T-helper 17 cell (primary cell): ENCODE data around the gene FGF7. TPM values are rescaled to one million over a fixed set of nuclear protein-coding genes. Genes with fewer than 3 reads are reported as not detected.
A peak's percentile ranks its signal among the peaks of the same experiment; 100 is the strongest.
"Not testable (repeated sequence)": the region's sequence is repeated elsewhere in the genome, so short reads cannot be mapped to it uniquely, and the experiment has no call there.

ENCODE experiments used
- ATAC-seq: fragments of 150-1000 bp; cut with Tn5 transposase; 2 replicates; pipeline ENCODE4 v1.10.0; 2021; ENCODE audit warnings: mild to moderate bottlenecking, moderate library complexity
- DNase-seq, 3 donors: peaks; one replicate each; pipeline versions ENCODE4 v3.0.0 to v3.0.0-alpha.2; 2020 to 2021
- H3K9me3 ChIP-seq: one replicate; pipeline ENCODE4 v1.7.0; 2013; ENCODE audit warnings: low read length, mild to moderate bottlenecking; ENCODE audit not compliant: control insufficient read depth, poor library complexity, severe bottlenecking
- H3K27ac Mint-ChIP-seq: one replicate; pipeline ENCODE4 v1.8.0; 2022; ENCODE audit warnings: mild to moderate bottlenecking, moderate library complexity, mixed read lengths
- H3K27me3 Mint-ChIP-seq: one replicate; pipeline ENCODE4 v1.8.0; 2022; ENCODE audit warnings: mixed read lengths
- H3K36me3 Mint-ChIP-seq: one replicate; pipeline ENCODE4 v1.8.0; 2022; ENCODE audit warnings: low read depth, mixed read lengths
- H3K4me1 Mint-ChIP-seq: one replicate; pipeline ENCODE4 v1.8.0; 2022; ENCODE audit warnings: mild to moderate bottlenecking, mixed read lengths
- H3K4me3 Mint-ChIP-seq: one replicate; pipeline ENCODE4 v1.8.0; 2022; ENCODE audit warnings: mild to moderate bottlenecking, moderate library complexity, mixed read lengths
- total RNA-seq, 4 donors: library from RNA in 2 of 4; stranded (reverse) in 2 of 4; gene quantifications; one replicate each; pipeline ENCODE4 v1.2.3 and lab custom pipeline; 2022 to 2026

The FGF7 gene
- total RNA-seq (under 1 TPM in 1 of 2 donors, not detected in 1; 0.05 TPM), total RNA-seq (lab: John Stamatoyannopoulos, UW) (0 to 0.12 reads per million in 2 donors)

GRCh38 chr15:49423021-49423420 lies at the start of gene FGF7:
TSS of gene FGF7 (plus strand) at chr15:49423242. CDS start at chr15:49424298, 1,056 bp downstream.
- Mint-ChIP-seq H3K27me3 (peaks cover 8% of the 10 kb centered on the region), H3K27ac (peak within 1 kb of the TSS; percentile 84), H3K36me3 (no peaks in the 10 kb centered on the region), H3K4me1 (peaks cover 4% of the 10 kb centered on the region), H3K4me3 (peak within 1 kb of the TSS; percentile 73)
- no peaks in the 10 kb centered on the region for H3K9me3 ChIP-seq
- no peak for ATAC-seq
- no peak for DNase-seq

GRCh38 chr15:49379996-49380395 lies 43.0 kb upstream of the FGF7 start:
- Mint-ChIP-seq H3K36me3 (no peaks in the 10 kb centered on the region), H3K4me3 (no peak overlapping the region), H3K27me3 (peaks cover 5% of the 10 kb centered on the region), H3K27ac (no peak overlapping the region), H3K4me1 (no peaks in the 10 kb centered on the region)
- no peaks in the 10 kb centered on the region for H3K9me3 ChIP-seq
- no peak for DNase-seq
- ATAC-seq = no peak

GRCh38 chr15:49380912-49381311 lies 42.1 kb upstream of the FGF7 start:
- Mint-ChIP-seq H3K4me3 (no peak overlapping the region), H3K36me3 (no peaks in the 10 kb centered on the region), H3K4me1 (no peaks in the 10 kb centered on the region), H3K27ac (no peak overlapping the region), H3K27me3 (peaks cover 5% of the 10 kb centered on the region)
- no peaks in the 10 kb centered on the region for H3K9me3 ChIP-seq
- DNase-seq (no peak), ATAC-seq (no peak)

- no peak for ATAC-seq
- DNase-seq = no peak
- Mint-ChIP-seq H3K4me3 (no peak overlapping the region), H3K4me1 (no peaks in the 10 kb centered on the region), H3K27ac (no peak overlapping the region), H3K27me3 (peaks cover 5% of the 10 kb centered on the region), H3K36me3 (no peaks in the 10 kb centered on the region)
- H3K9me3 ChIP-seq = no peaks in the 10 kb centered on the region
Observed at GRCh38 chr15:49382394-49382793, 40.6 kb upstream of the FGF7 start.

GRCh38 chr15:49383266-49383665 lies 39.8 kb upstream of the FGF7 start:
- H3K9me3 ChIP-seq = no peaks in the 10 kb centered on the region
- DNase-seq = no peak
- no peak overlapping the region for H3K4me3 Mint-ChIP-seq
- ATAC-seq = no peak
- H3K27ac Mint-ChIP-seq = no peak overlapping the region
- peaks cover 5% of the 10 kb centered on the region for H3K27me3 Mint-ChIP-seq
- H3K36me3 Mint-ChIP-seq = no peaks in the 10 kb centered on the region
- no peaks in the 10 kb centered on the region for H3K4me1 Mint-ChIP-seq

- Mint-ChIP-seq H3K27me3 (no peaks in the 10 kb centered on the region), H3K4me1 (no peaks in the 10 kb centered on the region), H3K36me3 (no peaks in the 10 kb centered on the region), H3K27ac (no peak overlapping the region), H3K4me3 (no peak overlapping the region)
- no peak for DNase-seq
- no peak for ATAC-seq
- H3K9me3 ChIP-seq = no peaks in the 10 kb centered on the region
Observed at GRCh38 chr15:49387471-49387870, 35.6 kb upstream of the FGF7 start.

- H3K27me3 Mint-ChIP-seq, H3K4me3 Mint-ChIP-seq, ATAC-seq, H3K4me1 Mint-ChIP-seq, H3K27ac Mint-ChIP-seq, DNase-seq, H3K36me3 Mint-ChIP-seq, H3K9me3 ChIP-seq: not testable (repeated sequence)
Observed at GRCh38 chr15:49402515-49403296, 20.3 kb upstream of the FGF7 start.

GRCh38 chr15:49406352-49407118 lies 16.5 kb upstream of the FGF7 start:
- ATAC-seq (no peak), DNase-seq (no peak)

GRCh38 chr15:49410641-49411040 lies 12.4 kb upstream of the FGF7 start:
- H3K36me3 Mint-ChIP-seq = peaks cover 6% of the 10 kb centered on the region
- no peak overlapping the region for H3K27ac Mint-ChIP-seq
- peaks cover 47% of the 10 kb centered on the region for H3K27me3 Mint-ChIP-seq
- H3K4me1 Mint-ChIP-seq = no peaks in the 10 kb centered on the region
- no peak overlapping the region for H3K4me3 Mint-ChIP-seq
- no peak for ATAC-seq
- DNase-seq = no peak
- H3K9me3 ChIP-seq = no peaks in the 10 kb centered on the region

More at GRCh38 chr15:49406352-49407118, 16.5 kb upstream of the FGF7 start:
- Mint-ChIP-seq H3K36me3 (peaks cover 3% of the 10 kb centered on the region), H3K4me1 (no peaks in the 10 kb centered on the region), H3K27me3 (peaks cover 21% of the 10 kb centered on the region), H3K4me3 (no peak overlapping the region), H3K27ac (no peak overlapping the region)
- no peaks in the 10 kb centered on the region for H3K9me3 ChIP-seq

- no peaks in the 10 kb centered on the region for H3K9me3 ChIP-seq
- no peak for ATAC-seq
- Mint-ChIP-seq H3K27me3 (peaks cover 66% of the 10 kb centered on the region), H3K27ac (no peak overlapping the region), H3K36me3 (peaks cover 12% of the 10 kb centered on the region), H3K4me1 (no peaks in the 10 kb centered on the region), H3K4me3 (no peak overlapping the region)
- no peak for DNase-seq
Observed at GRCh38 chr15:49412797-49413196, 10.2 kb upstream of the FGF7 start.

- no peak for DNase-seq
- Mint-ChIP-seq H3K27ac (no peak overlapping the region), H3K4me3 (no peak overlapping the region), H3K36me3 (peaks cover 9% of the 10 kb centered on the region), H3K27me3 (peaks cover 52% of the 10 kb centered on the region), H3K4me1 (no peaks in the 10 kb centered on the region)
- no peaks in the 10 kb centered on the region for H3K9me3 ChIP-seq
- no peak for ATAC-seq
Observed at GRCh38 chr15:49415149-49415548, 7.9 kb upstream of the FGF7 start.

GRCh38 chr15:49415638-49416037 lies 7.4 kb upstream of the FGF7 start:
- Mint-ChIP-seq H3K27ac (no peak overlapping the region), H3K4me3 (no peak overlapping the region), H3K36me3 (peaks cover 9% of the 10 kb centered on the region), H3K4me1 (no peaks in the 10 kb centered on the region), H3K27me3 (peaks cover 47% of the 10 kb centered on the region)
- DNase-seq = no peak
- H3K9me3 ChIP-seq = no peaks in the 10 kb centered on the region
- ATAC-seq = no peak

- Mint-ChIP-seq H3K27me3 (peaks cover 33% of the 10 kb centered on the region), H3K4me3 (no peak overlapping the region), H3K4me1 (peaks cover 4% of the 10 kb centered on the region), H3K27ac (no peak overlapping the region), H3K36me3 (peaks cover 9% of the 10 kb centered on the region)
- ATAC-seq = no peak
- no peaks in the 10 kb centered on the region for H3K9me3 ChIP-seq
- DNase-seq = no peak
Observed at GRCh38 chr15:49418811-49419210, 4.2 kb upstream of the FGF7 start.
